Fibroblast of villous mesenchyme (primary cell): ENCODE results near the gene DNAJA4. TPM values are rescaled to one million over a fixed set of nuclear protein-coding genes. Genes with fewer than 3 reads are reported as not detected.

Experiments used
- DNase-seq: peaks from one replicate; pipeline ENCODE4 v3.0.0-alpha.2; 2010; ENCODE audit warnings: low read depth
- H3K4me3 ChIP-seq: 2 replicates; pipeline ENCODE4 v1.5.1; 2011; ENCODE audit warnings: low read depth, mild to moderate bottlenecking, low read length
- total RNA-seq: library from RNA; depleted of rRNA; stranded (reverse); fragments of >200 nt; gene quantifications from 2 replicates; pipeline ENCODE4 v1.2.3, GENCODE V29; 2012
- TF ChIP-seq, protein P1 (sequence below): IDR thresholded peaks from 2 replicates; pipeline ENCODE4 v1.5.1; 2012; ENCODE audit warnings: low read depth, mild to moderate bottlenecking, low read length; ENCODE audit not compliant: insufficient read depth

Gene DNAJA4
- total RNA-seq, 1 donor, result 4.3 TPM

DNA sequence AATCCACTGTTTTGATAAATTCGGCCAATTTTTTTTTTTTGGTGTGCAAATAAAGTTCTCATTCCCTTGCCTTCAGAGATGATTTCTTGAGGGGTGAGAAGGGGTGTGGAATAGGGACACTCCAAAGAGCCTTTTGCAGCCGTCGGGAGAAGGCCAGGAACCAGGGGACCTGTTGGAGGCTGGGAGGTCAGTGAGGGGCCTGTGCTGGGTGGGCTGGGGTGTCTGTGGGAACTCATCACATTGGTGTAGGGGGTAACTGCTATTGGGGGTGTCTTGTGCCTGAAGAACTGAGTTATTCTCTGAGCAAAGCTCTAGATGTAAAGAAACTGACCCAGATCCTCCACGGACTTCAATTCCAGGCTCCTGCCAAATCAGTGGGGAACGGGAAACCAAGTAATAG is 48.6 kb downstream of the DNAJA4 start:
- DNase-seq, result no peak
- H3K4me3 ChIP-seq, result no peak overlapping the region
- TF ChIP-seq, protein P1, sequence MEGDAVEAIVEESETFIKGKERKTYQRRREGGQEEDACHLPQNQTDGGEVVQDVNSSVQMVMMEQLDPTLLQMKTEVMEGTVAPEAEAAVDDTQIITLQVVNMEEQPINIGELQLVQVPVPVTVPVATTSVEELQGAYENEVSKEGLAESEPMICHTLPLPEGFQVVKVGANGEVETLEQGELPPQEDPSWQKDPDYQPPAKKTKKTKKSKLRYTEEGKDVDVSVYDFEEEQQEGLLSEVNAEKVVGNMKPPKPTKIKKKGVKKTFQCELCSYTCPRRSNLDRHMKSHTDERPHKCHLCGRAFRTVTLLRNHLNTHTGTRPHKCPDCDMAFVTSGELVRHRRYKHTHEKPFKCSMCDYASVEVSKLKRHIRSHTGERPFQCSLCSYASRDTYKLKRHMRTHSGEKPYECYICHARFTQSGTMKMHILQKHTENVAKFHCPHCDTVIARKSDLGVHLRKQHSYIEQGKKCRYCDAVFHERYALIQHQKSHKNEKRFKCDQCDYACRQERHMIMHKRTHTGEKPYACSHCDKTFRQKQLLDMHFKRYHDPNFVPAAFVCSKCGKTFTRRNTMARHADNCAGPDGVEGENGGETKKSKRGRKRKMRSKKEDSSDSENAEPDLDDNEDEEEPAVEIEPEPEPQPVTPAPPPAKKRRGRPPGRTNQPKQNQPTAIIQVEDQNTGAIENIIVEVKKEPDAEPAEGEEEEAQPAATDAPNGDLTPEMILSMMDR, result no peak

DNA sequence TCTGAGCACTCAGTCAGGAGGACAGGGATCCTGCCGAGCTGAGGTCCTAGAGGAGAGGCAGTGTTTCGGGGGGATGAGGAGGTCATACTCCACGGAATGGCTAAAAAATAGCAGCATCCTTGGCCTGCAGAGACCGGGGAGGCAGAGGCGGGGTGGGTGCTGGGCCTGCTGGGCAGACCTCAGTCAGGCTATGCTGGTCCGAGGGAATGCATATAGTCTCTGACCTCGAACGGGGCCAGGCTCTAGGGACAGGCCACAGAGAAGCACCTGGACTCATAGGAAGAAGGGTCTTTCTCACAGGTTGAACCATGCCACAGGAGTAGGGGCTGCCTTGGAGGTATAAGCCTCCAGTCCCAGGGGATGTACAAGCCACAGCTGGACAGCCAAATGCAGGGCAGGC is 49.0 kb downstream of the DNAJA4 start:
- TF ChIP-seq, protein P1, result no peak
- DNase-seq, result no peak
- no peak overlapping the region for H3K4me3 ChIP-seq

DNA sequence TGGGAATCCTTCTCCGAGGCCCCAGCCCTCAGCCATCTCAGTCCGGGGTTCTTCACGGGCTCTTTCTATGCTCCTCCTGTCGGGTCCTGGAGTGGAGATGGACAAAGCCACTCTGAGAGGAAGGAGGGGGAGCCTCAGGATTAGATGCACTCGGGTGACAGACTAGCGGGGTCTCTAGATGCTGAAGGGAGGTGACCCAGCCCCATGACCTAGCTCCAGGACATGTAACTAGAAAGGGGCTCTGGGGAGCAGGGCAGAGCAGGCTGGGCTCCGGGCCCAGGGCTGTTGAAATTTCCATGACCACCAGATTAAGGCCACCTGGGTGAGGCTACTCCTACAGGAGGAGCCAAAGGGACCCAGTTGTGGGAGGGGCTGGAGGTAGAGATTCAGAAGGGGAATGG is 49.8 kb downstream of the DNAJA4 start:
- TF ChIP-seq, protein P1, result no peak
- DNase-seq, result no peak
- no peak overlapping the region for H3K4me3 ChIP-seq

DNA sequence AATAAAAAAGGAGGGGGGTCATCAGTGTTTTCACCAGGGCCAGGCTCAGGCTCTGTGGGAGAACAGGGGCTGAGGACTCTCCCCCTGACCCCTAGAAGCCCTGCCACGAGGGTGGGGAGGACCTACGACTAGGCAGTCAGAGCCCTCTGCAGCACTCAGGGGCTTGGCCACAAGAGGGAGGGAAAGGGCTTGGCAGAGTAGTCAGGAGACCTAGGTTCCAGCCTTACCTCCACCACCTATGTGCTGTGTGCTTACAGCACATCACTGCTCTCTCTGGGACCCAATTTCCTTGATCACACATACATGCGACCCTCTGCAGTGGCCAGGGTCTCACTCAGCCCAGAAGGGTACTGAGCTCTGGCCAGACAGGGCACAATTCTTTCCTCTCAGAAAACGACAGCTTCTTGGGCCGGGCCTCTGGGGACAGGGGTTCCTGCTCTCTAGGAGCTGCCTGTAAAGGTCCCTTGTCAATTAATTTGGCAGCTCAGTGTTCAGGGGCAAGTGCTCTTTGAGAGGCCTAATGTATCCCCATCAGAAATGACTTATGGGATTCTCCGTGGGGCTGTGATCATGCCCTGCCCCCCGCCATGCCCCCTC is 51.4 kb downstream of the DNAJA4 start:
- DNase-seq, result no peak
- TF ChIP-seq, protein P1, result peak; percentile 24
- H3K4me3 ChIP-seq, result no peak overlapping the region

DNA sequence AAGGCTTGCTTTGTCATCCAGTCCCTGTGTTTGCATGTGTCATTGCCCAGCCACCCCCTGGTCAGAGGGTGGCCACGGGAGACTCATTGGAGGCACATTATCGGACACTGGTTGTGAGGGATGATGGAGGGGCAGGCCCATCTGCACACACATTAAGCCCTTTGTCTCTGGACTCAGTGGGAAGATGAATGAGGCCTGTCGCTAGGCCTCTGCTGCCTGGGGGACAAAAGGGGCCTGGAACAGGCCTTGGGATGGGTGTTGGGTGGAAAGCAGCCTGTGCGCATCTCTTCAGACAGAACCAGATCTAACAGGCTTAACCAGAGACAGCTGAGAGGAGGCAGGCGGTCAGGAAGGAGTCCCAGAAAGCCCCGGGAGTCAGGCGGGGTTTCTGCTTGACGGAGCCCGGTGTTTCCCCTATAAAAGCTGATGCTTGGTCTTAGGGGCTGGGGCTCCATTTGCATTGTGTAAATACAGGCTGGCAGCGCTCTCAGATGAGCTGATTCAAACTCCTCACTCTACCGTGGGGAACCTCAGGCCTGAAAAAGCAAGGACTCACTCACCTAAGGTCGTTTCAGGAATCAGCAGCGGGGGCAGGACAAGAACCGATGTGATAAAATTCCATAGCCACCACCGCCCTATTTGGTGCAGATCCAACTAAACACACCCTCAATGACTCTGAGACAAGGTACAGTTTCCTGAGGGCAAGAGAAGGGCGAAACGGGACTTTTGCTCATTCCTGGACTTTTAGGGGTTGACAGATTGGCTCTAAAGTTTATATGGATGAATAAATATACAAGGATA is 52.1 kb downstream of the DNAJA4 start:
- H3K4me3 ChIP-seq, result no peak overlapping the region
- TF ChIP-seq, protein P1, result no peak
- no peak for DNase-seq

DNA sequence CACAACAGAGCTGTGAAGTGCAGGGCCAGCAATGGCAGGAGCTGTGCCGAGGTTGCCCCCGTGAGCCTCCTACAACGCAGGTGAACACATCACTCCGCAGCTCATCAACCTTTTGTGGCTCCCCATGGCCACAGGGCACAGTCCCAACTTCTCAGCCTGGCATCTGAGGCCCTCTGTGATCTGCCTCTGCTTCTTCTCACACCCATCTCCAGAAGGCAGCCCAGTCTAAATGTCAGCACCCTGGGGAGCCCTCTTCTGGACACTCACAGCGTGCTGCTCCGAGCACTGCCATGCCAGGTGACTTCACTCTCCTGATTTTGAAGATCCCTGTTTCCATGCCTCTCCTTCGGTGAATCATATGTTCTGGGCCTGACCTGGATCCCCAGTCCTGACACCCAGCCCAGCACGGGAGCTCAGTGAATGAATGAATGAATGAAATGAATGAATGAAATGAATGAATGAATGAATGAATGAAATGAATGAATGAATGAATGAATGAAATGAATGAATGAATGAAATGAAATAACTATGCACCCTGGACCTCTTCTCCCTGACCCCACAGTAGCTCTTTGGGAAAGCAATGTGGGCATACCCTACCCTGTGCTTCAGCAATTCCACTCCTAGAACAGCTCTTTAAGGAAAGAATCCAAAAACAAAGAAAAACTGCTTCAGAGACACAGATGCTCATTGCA is 52.9 kb downstream of the DNAJA4 start:
- DNase-seq, result peak; percentile 11
- no peak overlapping the region for H3K4me3 ChIP-seq
- TF ChIP-seq, protein P1, result peak; percentile 18
